ENCODE results near the gene SNCA.

SNCA gene

GRCh38 chr4:89836897-89837384, at the start of gene SNCA:
Gene SNCA, minus strand, starts transcription at chr4:89837161. Its CDS starts 1,494 bp downstream, at chr4:89835667.
- peak; percentile 62 to 75 for DNase-seq

GRCh38 chr4:89879215-89879614, 42.3 kb upstream of the SNCA start:
- no peak for DNase-seq

GRCh38 chr4:89878611-89879010, 41.6 kb upstream of the SNCA start:
- no peak for DNase-seq

- DNase-seq: no peak
Observed at GRCh38 chr4:89876548-89876947, 39.6 kb upstream of the SNCA start.

GRCh38 chr4:89871211-89871610, 34.2 kb upstream of the SNCA start:
- DNase-seq: no peak

- no peak for DNase-seq
Observed at GRCh38 chr4:89868999-89869589, 32.1 kb upstream of the SNCA start.

- DNase-seq: no peak
Observed at GRCh38 chr4:89868276-89868675, 31.3 kb upstream of the SNCA start.

- DNase-seq: no peak
Observed at GRCh38 chr4:89863533-89863932, 26.6 kb upstream of the SNCA start.

GRCh38 chr4:89860971-89861370, 24.0 kb upstream of the SNCA start:
- no peak for DNase-seq

- no peak for DNase-seq
Observed at GRCh38 chr4:89855236-89855635, 18.3 kb upstream of the SNCA start.

- no peak for DNase-seq
Observed at GRCh38 chr4:89847571-89848325, 10.8 kb upstream of the SNCA start.

- DNase-seq: no peak
Observed at GRCh38 chr4:89839558-89839957, 2.6 kb upstream of the SNCA start.

GRCh38 chr4:89837993-89838390, 1.0 kb upstream of the SNCA start:
- peak in 1 of 2 experiments; percentile 26 for DNase-seq

- DNase-seq: peak; percentile 44 to 50
Observed at GRCh38 chr4:89837385-89837992, 528 bp upstream of the SNCA start.

GRCh38 chr4:89836031-89836745, 773 bp downstream of the SNCA start:
- peak in 1 of 2 experiments; percentile 20 for DNase-seq

- no peak for DNase-seq
Observed at GRCh38 chr4:89835413-89835812, 1.5 kb downstream of the SNCA start.

GRCh38 chr4:89834486-89835209, 2.3 kb downstream of the SNCA start:
- no peak for DNase-seq

GRCh38 chr4:89829470-89830138, 7.4 kb downstream of the SNCA start:
- DNase-seq: no peak

- DNase-seq: no peak
Observed at GRCh38 chr4:89823416-89823815, 13.5 kb downstream of the SNCA start.

GRCh38 chr4:89821612-89822011, 15.3 kb downstream of the SNCA start:
- DNase-seq: no peak

- DNase-seq: no peak
Observed at GRCh38 chr4:89820010-89820409, 17.0 kb downstream of the SNCA start.

GRCh38 chr4:89814362-89814761, 22.6 kb downstream of the SNCA start:
- DNase-seq: no peak
